GM12801 (cell line): ENCODE data around the gene ZNF500.

Source experiments
- TF ChIP-seq, protein P1 (sequence below): IDR thresholded peaks from one replicate; pipeline ENCODE4 v1.5.1; 2011; ENCODE audit warnings: control low read depth; ENCODE audit not compliant: insufficient read length; ENCODE audit errors: extremely low read depth

The ZNF500 gene

DNA sequence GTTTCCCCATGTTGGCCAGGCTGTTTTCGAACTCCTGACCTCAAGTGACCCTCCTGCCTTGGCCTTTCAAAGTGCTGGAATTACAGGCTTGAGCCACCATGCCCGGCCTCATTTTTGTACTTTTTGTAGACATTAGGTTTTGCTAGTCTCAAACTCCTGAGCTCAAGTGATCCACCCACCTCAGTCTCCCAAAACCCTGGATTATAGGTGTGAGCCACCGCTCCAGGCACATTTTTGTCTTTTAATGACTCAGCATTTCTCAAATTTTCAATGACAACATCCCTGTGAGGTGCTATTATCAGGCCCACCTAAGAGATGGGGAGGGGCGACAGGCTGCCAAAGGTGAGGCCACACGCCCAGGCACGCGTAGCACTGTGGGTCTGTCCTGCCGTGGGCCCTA lies 20.1 kb upstream of the ZNF500 start:
- TF ChIP-seq, protein P1, sequence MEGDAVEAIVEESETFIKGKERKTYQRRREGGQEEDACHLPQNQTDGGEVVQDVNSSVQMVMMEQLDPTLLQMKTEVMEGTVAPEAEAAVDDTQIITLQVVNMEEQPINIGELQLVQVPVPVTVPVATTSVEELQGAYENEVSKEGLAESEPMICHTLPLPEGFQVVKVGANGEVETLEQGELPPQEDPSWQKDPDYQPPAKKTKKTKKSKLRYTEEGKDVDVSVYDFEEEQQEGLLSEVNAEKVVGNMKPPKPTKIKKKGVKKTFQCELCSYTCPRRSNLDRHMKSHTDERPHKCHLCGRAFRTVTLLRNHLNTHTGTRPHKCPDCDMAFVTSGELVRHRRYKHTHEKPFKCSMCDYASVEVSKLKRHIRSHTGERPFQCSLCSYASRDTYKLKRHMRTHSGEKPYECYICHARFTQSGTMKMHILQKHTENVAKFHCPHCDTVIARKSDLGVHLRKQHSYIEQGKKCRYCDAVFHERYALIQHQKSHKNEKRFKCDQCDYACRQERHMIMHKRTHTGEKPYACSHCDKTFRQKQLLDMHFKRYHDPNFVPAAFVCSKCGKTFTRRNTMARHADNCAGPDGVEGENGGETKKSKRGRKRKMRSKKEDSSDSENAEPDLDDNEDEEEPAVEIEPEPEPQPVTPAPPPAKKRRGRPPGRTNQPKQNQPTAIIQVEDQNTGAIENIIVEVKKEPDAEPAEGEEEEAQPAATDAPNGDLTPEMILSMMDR = no peak

DNA sequence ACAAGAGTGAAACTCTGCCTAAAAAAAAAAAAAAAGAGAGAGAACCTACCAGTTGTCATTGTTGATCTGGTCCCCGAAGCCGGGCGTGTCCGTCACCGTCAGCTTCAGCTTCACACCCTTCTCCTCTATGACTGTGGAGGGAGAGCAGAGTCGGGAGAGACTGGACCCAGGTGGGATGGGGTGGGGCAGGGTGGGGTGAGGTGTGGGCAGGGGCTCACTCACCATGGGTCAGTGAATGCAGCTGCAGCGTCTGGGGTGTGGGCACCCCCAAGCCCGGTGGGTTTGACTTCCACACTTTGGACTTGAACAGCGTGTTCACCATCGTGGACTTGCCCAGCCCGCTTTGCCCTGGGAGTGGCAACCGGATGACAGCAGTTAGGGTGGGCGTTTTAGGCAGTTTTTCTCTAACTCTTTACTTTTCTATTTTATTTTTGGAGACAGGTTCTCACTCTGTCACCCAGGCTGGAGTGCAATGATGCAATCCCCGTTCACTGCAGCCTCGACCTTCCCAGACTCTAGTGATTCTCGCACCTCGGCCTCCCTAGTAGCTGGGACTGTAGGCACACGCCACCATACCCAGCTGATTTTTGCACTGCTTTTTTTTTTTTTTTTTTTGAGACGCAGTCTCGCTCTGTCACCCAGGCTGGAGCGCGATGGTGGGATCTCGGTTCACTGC lies 18.9 kb upstream of the ZNF500 start:
- TF ChIP-seq, protein P1 = no peak

DNA sequence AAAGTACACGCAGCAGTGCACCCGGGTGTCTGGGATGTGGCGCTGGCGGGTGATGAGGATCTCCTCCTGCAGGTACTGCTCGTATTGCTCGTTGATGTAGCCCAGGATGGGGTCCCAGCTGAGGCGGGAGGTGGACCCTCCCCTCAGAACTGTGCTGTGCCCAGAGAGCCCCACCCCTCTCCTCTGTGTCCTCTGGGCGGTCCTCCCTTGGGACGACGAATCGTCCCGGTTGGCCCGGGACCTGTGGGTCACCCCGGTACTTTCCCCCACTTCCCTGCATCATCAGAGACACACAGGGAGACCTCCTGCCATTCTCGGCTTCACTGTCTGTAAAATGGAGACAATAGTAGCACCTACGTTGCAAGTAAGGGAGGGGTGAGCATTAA lies 17.0 kb upstream of the ZNF500 start:
- TF ChIP-seq, protein P1 = no peak

GRCh38 chr16:4783251-4783950 lies 16.4 kb upstream of the ZNF500 start:
- TF ChIP-seq, protein P1 = no peak

DNA sequence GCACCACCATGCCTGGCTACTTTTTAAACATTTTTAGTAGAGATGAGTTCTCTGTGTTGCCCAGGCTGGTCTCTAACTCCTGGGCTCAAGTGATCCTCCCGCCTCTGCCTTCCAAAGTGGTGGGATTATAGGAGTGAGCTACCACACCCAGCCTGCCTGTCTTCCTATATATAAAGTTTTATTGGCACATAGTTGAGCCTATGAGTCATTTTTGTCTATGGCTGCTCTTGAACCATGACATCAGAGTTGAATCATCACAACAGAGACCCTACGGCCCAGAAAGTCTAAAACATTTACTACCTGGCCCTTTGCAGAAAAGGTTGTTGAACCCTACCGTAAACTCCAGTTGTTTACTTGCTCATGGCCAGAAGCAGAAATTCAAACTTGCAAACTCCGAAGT lies 13.3 kb upstream of the ZNF500 start:
- TF ChIP-seq, protein P1 = no peak

DNA sequence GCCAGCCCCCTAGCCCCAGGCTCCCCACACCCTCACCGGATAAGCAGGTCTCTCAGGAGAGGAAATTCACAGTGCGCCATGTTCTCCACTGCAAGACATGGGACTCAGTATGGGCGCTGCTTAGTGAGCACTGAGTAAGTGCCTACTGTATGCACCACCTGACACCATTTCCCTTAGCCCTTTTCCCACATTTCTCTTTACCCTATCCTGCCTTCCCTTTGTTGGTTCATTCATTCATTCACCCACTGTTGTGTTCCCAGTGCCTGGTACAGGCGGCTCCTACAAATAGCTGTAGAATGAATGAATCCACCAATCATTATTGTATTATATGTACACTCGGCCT lies 11.1 kb upstream of the ZNF500 start:
- TF ChIP-seq, protein P1 = no peak

- TF ChIP-seq, protein P1 = no peak
Measured at GRCh38 chr16:4777339-4778049, 10.5 kb upstream of the ZNF500 start.
